CD4-positive, alpha-beta T cell treated with Interleukin-12 subunit alpha and Interleukin-12 subunit beta, for 1 hour (primary cell): ENCODE measurements around the gene LMO7.
A peak's percentile ranks its signal among the peaks of the same experiment; 100 is the strongest.

Experiments
- DNase-seq: peaks from one replicate; pipeline ENCODE4 v3.0.0-alpha.2; 2020

LMO7 gene

DNA sequence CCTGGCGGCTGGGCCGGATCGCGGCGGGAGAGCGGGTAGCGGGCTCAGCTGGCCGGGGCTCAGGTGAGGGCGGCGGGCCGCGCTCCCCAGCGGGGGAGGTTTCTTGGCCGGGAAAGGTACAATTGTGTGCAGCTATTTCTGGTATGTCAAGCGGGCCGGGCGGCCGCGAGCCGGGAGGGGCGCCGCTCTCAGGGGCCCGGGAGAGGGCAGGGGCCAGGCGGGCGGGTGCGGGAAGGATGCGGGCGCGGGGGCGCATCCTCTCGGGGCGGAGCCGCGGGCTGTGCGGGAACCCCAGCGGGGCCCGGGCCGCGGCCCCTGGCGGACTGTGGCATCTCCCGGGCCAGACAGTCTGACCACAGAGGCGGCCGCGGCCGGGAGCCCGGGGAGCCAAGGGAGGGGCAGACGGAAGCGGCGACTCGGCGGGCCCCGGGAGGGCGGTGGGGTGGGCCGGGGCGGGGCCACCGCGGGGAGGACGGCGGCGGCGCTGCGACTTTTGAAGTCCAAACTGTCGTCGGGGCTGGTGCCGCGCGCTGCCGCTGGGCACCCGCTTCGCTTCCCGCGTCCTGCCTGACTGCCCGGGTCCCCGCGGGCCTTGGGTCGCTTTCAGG lies at the start of gene LMO7:
TSS of gene LMO7 (plus strand) at position 503 of the 608 bp plus-strand sequence. CDS start 328 bp downstream, outside the sequence.
- peak; percentile 62 for DNase-seq

GRCh38 chr13:75587679-75588078 lies 48.5 kb upstream of the LMO7 start:
- no peak for DNase-seq

- no peak for DNase-seq
Observed at GRCh38 chr13:75596657-75597182, 39.4 kb upstream of the LMO7 start.

GRCh38 chr13:75600371-75600770 lies 35.8 kb upstream of the LMO7 start:
- DNase-seq: no peak

DNA sequence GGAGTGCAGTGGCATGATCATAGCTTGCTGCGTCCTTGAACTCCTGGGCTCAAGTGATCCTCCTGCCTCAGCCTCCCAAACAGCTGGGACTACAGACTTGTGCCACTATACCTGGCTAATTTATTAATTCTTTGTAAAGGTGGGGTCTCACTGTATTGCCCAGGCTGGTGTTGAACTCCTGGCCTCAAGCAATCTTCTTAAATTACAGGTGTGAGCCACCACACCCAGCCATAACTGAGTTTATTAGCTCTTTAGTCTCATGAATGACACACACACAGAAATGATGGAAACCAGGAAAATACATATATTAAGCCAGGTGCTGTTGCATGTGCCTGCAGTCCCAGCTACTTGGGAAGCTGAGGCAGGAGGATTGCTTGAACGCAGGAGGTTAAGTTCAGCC lies 33.1 kb upstream of the LMO7 start:
- no peak for DNase-seq

DNA sequence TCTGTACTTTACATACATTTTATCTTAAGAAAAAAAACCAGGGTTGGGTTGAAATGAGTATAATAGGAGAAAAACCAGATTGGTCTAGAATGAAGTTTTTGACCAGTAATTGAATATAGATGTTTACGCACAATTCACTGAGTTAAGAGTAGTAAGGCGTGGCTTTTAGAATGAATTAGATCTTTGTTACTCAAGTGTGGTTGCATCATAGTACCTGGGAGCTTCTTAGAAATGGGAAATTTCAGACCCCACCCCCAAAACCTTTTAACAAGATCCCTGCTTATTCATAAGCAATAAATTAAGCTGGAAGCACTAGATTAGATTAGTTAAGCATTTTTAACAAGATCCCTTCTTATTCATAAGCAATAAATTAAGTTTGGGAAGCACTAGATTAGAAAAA lies 28.7 kb upstream of the LMO7 start:
- DNase-seq: no peak

- DNase-seq: no peak
Observed at GRCh38 chr13:75610466-75610865, 25.7 kb upstream of the LMO7 start.

- no peak for DNase-seq
Observed at GRCh38 chr13:75612354-75612753, 23.8 kb upstream of the LMO7 start.

GRCh38 chr13:75617230-75617629 lies 18.9 kb upstream of the LMO7 start:
- DNase-seq: no peak

DNA sequence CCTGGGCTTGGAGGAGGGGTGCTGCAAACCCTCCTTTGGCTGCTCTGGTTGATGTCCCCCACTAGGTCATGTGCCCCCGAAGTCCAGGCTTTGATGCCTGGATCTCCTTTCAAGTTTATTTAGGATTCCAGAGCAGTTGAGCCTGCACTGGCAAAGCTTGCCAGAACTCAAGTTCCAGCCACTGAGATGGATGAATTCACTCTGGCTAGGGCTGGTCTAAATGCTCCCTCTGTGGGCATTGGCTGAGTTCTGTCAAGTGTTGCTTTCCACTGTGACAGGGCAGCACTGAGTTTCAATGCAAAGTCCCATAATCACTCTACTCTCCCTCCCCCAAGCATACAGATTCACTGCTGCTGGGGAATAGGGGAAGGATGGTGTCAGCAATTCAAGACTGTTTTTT lies 17.8 kb upstream of the LMO7 start:
- no peak for DNase-seq

GRCh38 chr13:75620020-75620419 lies 16.1 kb upstream of the LMO7 start:
- no peak for DNase-seq

DNA sequence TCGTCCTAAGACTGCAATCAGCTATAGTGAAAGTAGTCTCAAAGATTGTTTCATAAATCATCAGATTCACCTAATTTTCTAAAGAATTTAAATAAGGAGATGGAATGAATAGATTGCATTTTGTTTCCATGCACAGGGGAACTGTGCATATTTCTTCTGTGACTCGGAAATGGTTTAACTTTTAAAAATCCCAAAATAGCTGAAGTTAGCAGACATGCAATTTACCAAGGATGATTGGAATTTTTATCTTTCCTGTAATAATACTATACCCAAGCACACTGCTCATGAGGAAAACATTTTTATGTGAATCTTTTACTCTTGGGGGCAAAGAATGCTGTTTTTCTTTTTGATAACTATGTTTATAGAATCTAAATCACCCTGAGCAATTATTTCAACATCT lies 15.0 kb upstream of the LMO7 start:
- DNase-seq: no peak

- no peak for DNase-seq
Observed at GRCh38 chr13:75628801-75629200, 7.3 kb upstream of the LMO7 start.

- no peak for DNase-seq
Observed at GRCh38 chr13:75633285-75633684, 2.8 kb upstream of the LMO7 start.

DNA sequence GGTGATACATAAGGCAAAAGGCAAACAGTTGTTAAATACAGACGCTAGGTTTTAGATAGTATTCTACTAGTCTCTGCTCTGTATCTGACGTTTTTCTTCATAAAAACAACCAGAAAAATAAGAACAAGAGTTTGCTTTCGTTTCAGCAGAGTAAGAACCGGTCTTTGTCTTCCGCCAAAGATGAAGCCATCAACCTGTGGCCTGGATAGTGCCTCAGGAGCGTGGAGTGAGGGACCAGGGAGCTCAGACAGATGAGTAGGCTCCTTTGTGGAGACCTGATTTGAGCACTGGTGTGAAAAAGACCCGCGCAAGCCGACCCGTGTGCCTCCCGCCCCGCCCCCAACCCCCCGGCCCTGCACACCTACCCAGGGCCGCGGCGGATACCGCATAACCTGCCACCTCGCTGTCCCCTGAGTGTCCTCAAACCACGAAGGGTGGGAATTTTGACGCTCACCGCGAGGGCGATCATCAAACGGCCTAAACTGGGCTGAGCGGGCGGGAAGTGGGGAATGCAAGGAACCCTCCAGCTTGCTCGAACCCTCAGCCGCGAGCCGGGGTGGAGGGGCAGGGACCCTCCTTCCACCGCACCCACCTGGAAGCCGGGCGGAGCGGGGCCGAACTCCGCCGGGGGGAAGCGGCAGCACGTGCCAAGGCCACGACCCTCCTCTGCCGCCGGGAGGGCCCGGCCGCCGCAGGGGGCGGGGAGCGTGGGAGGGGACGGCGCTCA lies 866 bp upstream of the LMO7 start:
- peak; percentile 15 for DNase-seq

- peak; percentile 27 for DNase-seq
Observed at GRCh38 chr13:75636436-75637180, 478 bp downstream of the LMO7 start.

GRCh38 chr13:75637181-75637750 lies 1.1 kb downstream of the LMO7 start:
- DNase-seq: no peak

- no peak for DNase-seq
Observed at GRCh38 chr13:75639454-75639853, 3.3 kb downstream of the LMO7 start.

GRCh38 chr13:75641026-75641425 lies 4.9 kb downstream of the LMO7 start:
- DNase-seq: no peak

GRCh38 chr13:75643182-75643581 lies 7.1 kb downstream of the LMO7 start:
- no peak for DNase-seq

- no peak for DNase-seq
Observed at GRCh38 chr13:75643693-75644092, 7.6 kb downstream of the LMO7 start.

- no peak for DNase-seq
Observed at GRCh38 chr13:75645141-75645540, 9.0 kb downstream of the LMO7 start.

DNA sequence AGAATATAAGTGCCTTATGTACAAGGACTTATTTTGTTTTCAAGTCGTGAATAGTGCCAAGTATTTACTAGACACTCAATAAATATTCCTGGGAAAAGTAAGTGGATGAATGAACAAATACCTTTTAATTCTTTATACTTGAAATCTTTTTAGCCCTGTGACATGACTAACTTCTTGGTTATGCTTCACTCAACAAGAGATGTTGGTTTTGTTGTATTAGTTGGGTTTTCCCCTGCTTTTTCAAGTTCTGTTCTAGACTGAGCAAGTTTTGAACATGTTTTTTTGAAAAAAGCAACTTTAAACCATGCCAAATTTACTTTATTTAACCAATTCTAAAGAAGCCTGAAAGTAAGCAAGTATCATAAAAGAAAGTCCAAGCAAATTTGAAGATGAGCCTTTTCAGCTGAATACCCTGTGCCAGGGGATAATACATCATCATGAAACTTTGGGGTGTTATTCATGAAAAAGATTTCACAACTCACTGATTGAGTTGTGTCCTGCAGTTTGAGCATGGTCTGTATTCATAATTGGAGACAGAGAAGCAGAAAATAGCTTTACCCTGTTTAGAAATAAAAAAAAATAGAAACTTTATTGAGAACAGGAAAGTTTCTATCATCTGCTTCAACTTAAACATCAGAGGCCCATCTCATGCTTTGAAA lies 11.1 kb downstream of the LMO7 start:
- DNase-seq: no peak
